Fibroblast of villous mesenchyme (primary cell): Measurements from ENCODE around the gene INVS. TPM values are rescaled to one million over a fixed set of nuclear protein-coding genes. Genes with fewer than 3 reads are reported as not detected.
A peak's percentile ranks its signal among the peaks of the same experiment; 100 is the strongest.
"Not testable (repeated sequence)": the region's sequence is repeated elsewhere in the genome, so short reads cannot be mapped to it uniquely, and the experiment has no call there.

Source experiments
- DNase-seq: peaks from one replicate; pipeline ENCODE4 v3.0.0-alpha.2; 2010; ENCODE audit warnings: low read depth
- H3K4me3 ChIP-seq: 2 replicates; pipeline ENCODE4 v1.5.1; 2011; ENCODE audit warnings: low read depth, mild to moderate bottlenecking, low read length
- small RNA-seq: library from RNA; depleted of rRNA; stranded (forward); fragments of <200 nt; gene quantifications from one replicate; pipeline ENCODE3, GENCODE V24; 2012
- total RNA-seq: library from RNA; depleted of rRNA; stranded (reverse); fragments of >200 nt; gene quantifications from 2 replicates; pipeline ENCODE4 v1.2.3, GENCODE V29; 2012
- TF ChIP-seq, protein P1 (sequence below): IDR thresholded peaks from 2 replicates; pipeline ENCODE4 v1.5.1; 2012; ENCODE audit warnings: low read depth, mild to moderate bottlenecking, low read length; ENCODE audit not compliant: insufficient read depth

INVS gene
- total RNA-seq, 1 donor, result 37.1 TPM

DNA sequence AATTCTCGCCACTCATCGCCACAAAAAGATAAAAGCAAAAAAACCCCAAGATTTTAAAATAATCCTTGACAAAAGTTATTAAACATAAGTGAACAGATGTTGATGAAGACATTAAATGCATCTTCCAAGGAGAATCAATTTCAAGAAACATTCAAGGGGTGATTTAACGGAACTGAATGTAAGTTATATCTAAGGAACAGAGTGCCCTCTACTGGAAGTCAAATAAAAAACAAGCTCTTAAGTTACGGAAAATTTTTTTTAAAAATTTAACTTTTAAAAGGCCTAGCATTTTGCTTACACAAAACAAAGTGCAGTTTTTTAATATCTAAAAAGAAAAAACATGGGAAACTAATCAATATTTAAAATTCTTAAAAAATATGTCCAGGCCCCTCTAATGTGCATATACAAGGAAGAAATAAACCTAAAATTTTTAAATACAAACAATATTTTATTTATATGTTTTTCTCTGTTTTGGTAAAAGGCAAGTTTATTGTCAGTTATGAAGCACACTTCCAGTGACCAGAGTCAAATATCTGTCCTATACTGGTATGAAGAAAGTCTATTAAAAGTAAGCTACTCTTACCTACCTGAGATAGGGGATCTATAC, 225.7 kb downstream of the INVS start:
- H3K4me3 ChIP-seq, result no peak overlapping the region
- TF ChIP-seq, protein P1, sequence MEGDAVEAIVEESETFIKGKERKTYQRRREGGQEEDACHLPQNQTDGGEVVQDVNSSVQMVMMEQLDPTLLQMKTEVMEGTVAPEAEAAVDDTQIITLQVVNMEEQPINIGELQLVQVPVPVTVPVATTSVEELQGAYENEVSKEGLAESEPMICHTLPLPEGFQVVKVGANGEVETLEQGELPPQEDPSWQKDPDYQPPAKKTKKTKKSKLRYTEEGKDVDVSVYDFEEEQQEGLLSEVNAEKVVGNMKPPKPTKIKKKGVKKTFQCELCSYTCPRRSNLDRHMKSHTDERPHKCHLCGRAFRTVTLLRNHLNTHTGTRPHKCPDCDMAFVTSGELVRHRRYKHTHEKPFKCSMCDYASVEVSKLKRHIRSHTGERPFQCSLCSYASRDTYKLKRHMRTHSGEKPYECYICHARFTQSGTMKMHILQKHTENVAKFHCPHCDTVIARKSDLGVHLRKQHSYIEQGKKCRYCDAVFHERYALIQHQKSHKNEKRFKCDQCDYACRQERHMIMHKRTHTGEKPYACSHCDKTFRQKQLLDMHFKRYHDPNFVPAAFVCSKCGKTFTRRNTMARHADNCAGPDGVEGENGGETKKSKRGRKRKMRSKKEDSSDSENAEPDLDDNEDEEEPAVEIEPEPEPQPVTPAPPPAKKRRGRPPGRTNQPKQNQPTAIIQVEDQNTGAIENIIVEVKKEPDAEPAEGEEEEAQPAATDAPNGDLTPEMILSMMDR, result peak; percentile 51
- DNase-seq, result peak; percentile 67

- not testable (repeated sequence) for H3K4me3 ChIP-seq, DNase-seq
Measured at GRCh38 chr9:100338736-100339135, 239.7 kb downstream of the INVS start.

GRCh38 chr9:100340224-100340623, 241.2 kb downstream of the INVS start:
- DNase-seq, result no peak
- TF ChIP-seq, protein P1, result no peak
- no peak overlapping the region for H3K4me3 ChIP-seq

GRCh38 chr9:100341889-100342288, 242.8 kb downstream of the INVS start:
- TF ChIP-seq, protein P1, result no peak
- no peak for DNase-seq
- no peak overlapping the region for H3K4me3 ChIP-seq

DNA sequence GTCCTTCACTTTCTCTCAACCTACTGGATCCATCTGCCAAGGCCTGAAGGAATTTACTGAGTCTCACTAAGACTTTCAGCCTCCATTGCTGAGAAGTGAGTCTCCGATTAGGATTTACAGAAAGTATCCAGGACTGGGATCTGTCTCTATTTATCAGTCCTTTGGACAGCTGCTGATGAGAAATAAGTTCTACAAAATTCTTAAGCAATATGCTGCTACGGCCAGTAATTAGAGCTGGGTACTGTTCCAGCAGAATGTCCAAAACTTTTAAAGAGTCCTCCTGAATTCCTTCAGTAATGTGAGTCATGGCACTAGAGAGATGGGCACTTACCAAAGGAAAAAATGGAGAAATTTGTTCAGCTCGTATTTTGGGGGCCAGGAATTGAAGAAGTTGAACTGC, 247.8 kb downstream of the INVS start:
- no peak overlapping the region for H3K4me3 ChIP-seq
- peak; percentile 60 for DNase-seq

GRCh38 chr9:100350188-100350587, 251.1 kb downstream of the INVS start:
- H3K4me3 ChIP-seq, result no peak overlapping the region
- TF ChIP-seq, protein P1, result no peak
- peak; percentile 16 for DNase-seq

More for the DNA sequence above, 247.8 kb downstream of the INVS start:
- TF ChIP-seq, protein P1, result no peak

Small RNAs within 50 kb of the gene (small RNA-seq; reads per million reads assigned to genes)
- gene RN7SL75P, result not detected

Other genes with a start within 250 kb of the INVS start
- 23.5 and 35.0 TPM in 2 replicates for gene STX17, start 192.6 kb upstream of the INVS start, total RNA-seq
- 12.2 and 22.0 TPM in 2 replicates for gene ERP44, start 243 bp upstream of the INVS start, total RNA-seq